HG03196 (cell line): ENCODE measurements around the gene OR1A1.
"Not testable (repeated sequence)": the region's sequence is repeated elsewhere in the genome, so short reads cannot be mapped to it uniquely, and the experiment has no call there.

Experiments used
- ATAC-seq: cut with Tn5 transposase; IDR thresholded peaks from one replicate; pipeline ENCODE4 v1.9.1; 2021; ENCODE audit not compliant: unreplicated experiment

Gene OR1A1, protein sequence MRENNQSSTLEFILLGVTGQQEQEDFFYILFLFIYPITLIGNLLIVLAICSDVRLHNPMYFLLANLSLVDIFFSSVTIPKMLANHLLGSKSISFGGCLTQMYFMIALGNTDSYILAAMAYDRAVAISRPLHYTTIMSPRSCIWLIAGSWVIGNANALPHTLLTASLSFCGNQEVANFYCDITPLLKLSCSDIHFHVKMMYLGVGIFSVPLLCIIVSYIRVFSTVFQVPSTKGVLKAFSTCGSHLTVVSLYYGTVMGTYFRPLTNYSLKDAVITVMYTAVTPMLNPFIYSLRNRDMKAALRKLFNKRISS

DNA sequence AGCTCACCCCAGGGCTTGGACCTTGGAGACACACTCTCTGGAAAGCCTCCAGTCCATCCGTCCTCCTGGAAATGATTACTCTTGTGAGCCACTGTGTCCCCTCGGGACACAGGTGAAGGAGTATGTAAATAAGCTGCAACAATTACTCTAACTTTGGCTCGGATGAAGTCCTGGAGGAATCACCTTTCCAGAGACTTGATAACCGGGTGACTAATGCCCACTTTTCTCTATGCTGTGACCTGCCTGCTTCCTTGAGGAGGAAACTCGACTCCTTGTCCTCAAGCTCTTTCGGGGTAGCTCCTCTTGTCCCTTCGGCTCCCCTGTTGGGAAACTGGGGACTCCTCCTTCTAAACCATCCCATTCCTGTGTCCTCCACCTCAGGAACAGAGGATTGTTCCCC lies at the start of gene OR1A1:
TSS of gene OR1A1 (plus strand) at position 301 of the 400 bp plus-strand sequence. CDS start 7,954 bp downstream, outside the sequence.
- ATAC-seq, result no peak

DNA sequence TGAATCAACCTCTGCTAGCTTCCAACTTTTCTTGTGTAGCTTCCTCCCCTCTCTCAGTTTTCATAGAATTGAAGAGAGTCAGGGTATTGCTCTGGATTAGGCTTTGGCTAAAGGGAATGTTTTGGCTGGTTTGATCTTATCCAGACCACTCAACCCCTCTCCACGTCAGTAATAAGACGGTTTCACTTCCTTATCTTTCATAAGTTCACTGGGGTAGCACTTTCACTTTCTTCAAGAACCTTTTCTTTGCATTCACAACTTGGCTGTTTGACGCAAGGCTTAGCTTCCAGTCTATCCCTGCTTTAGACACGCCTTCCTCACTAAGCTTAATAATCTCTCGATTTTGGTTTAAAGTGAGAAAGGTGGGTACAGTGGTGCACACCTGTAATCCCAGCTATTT lies 39.9 kb upstream of the OR1A1 start:
- ATAC-seq, result no peak

DNA sequence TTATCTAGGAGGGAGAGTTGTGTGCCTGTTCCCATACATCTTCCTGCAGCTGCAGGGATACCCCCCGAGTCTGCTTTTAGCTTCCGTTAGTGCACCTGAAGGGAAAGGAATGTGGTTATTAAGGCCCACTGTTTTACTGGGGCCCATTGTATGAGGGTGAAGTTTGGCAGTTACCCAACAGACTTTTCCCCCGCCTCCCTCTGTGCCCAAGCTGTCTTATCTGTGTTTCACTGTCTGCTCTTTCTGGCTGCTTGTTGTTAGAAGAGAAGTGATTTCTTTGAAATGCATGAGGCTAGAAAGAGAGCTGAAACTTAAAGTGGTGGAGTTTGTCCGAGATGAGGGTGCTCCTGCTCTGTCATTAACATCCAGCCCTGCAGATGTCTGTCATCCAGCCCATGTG lies 17.5 kb upstream of the OR1A1 start:
- ATAC-seq, result no peak

DNA sequence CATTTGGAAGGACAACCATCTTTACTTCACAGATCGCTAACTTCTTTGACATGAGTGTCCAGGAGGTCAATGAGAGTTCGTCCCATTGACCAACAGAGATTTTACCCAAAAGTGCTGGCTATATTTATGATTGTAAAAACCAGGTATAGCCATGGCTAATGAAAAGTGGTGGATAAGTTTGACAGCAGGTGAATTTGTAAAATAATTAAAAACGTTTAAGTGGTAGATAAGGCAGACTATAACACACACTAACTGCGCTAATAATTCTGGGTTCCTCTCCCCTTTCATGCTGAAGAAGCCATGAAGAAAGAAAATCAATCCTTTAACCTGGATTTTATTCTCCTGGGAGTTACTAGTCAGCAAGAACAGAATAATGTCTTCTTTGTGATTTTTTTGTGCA lies 10.2 kb upstream of the OR1A1 start, which contains the start of gene OR1A2:
TSS of gene OR1A2 (plus strand) at position 301 of the 400 bp plus-strand sequence. CDS start at position 301, 0 bp downstream.
- no peak for ATAC-seq

DNA sequence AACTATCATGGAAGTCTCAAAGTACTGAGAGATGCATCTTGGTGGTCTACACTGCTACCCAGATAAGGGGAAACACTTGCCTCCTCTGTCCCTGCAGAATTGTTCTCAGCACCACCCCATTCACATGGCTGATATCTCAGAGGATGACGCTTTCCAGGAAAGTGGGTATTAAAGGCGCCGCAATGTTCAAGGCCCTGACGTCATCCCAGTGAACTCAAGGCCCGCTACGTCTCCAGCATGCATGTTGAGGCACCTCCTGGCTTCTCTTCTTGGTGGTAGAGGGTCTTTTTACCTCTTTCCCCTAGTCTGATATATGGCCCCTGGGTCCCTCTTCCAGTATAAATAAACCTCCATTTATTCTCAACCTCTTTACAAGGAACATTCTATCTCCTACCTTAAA lies 1.0 kb downstream of the OR1A1 start:
- no peak for ATAC-seq

DNA sequence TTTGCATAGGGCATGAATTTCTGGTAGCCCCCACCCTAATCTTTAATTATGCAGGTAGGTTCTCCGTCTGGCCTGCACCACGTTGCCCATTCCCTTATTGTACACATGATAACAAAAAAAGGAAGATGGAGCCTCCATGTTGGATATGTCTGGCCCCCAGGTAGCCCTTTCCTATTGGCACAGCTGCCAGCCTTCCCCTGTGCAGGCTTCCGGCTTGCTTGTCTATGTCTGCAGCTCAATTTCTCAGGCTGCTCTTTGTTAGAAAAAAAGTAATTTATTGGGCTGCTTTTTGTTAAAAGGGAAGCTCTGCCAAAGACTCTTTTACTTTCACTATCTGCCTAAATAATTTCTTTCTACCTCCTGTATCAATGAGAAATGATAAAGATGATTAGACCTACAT lies 5.5 kb downstream of the OR1A1 start:
- no peak for ATAC-seq

DNA sequence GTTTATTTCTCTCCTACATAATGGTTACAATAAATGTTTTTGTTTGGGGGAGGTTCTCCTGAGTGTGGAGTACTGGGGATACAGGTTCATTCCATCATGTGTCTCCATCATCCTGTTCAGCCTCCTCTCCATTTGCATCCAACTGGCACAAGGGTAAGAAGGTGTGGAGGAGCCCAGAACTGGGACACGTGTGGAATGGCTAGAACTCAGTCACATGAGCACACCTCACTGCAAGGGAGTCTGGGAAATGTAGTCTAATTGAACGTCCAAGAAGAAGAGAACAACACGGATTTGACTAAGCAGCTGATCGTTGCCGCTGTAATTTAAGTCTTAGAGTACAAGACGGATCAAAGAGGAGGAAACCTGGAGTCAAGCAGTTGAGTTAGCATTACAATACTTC lies 6.1 kb downstream of the OR1A1 start:
- ATAC-seq, result no peak

DNA sequence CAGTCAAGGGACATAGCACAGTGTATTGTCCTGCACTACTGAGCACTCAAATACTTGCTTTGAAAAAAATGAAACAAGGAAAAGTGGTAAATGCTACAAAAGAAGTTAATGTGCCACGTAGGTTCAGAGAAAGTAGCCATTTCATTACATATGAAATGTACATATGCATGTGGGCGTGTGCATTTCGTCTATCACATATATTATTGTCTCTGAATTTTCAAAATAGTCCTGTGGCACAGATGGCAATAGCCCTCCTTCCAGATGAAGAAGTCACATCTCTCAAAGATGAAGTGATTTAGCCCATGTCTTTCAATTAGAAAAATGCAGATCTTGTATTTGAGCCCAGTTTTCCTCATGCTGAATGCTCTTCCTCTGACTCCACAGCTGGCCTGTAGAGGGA lies 12.5 kb downstream of the OR1A1 start:
- ATAC-seq, result not testable (repeated sequence)

DNA sequence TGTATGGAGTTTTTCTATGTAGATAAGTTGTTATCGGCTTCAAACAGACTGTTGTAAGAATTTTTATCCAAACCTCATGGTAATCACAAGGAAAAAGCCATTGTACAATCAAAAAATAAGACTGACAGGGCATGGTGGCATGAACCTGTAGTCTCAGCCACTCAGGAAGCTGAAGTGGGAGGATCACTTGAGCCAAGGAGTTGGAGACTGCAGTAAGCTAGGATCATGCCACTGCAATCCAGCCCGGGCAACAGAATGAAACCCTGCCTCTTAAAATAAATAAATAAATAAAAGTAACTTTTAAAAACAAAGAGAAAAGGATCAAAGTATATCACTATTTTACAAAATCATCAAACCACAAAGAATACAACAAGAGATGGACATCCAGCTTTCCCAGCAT lies 14.4 kb downstream of the OR1A1 start:
- ATAC-seq, result no peak

DNA sequence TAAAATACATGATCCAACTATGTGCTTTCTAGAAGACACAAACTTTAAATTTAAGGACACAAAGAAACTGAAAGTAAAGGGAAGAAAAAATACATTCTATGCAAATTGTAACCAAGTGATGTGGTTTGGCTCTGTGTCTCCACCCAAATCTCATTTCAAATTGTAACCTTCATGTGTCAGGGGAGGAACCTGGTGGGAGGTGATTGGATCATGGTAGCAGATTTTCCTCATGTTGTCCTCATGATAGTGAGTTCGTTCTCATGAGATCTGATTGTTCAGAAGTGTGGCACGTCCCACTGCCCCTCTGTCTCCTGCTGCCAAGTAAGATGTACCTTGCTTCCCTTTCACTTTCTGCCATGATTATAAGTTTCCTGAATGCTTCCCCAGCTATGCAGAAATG lies 15.0 kb downstream of the OR1A1 start:
- ATAC-seq, result no peak

DNA sequence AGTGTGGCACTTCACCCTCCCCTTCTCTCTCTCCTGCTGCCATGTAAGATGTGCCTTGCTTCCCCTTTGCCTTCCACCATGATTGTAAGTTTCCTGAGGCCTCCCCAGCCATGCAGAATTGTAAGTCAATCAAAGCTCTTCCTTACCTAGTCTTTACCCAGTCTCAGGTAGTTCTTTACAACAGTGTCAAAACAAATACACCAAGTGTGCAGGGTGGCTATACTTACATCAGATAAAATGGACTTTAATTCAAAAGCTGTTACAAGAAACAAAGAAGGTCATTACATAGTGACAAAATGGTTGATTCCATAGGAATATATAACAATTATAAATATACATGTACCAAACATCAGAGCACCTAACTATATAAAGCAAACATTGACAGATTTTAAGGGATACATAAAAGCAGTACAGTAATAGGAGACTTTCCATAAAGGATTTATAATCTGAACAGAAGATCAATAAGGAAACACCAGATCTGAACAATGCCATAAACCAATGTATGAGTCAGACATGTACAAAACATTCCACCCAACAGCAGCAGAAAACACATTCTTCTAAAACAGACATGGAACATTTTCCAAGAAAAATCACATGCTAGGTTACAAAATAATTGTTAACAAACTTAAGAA lies 17.4 kb downstream of the OR1A1 start:
- ATAC-seq, result not testable (repeated sequence)

DNA sequence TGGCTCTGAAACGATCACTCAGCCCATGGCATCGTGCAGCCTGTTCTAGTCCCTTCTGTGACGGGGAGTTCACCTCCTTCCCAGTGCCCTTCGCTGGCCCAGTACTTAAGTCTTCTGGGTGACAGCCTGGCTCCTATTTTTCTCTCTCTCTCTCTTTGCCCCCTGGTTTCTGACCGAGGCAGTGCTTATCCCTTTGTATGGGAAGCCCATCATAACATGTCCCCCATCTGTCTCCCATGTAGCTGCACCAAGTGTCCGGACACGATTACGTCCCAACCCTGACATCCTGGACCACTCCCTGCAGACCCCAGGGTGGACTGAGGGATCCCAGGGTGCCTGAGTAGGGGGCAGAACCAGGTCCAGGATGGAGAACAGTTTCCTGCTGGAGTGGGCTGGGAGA lies 24.8 kb downstream of the OR1A1 start:
- not testable (repeated sequence) for ATAC-seq

DNA sequence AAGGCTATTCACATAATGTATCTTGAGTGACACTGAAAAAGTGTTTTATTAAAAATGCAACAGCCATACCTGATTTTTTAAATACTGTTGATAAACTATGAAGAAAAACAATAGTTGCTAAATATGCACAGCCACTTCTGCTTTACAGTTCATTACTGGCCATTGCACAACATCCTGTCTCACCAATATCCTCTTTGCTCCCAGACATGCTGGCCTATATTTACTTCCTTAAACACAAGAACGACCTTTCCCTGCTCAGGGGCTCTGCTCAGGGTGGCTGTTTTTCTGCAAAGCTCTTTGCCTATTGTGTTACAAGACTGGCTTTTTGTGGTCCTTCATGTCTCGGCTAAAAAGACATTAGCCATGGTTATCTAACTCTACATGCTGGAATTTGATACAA lies 31.2 kb downstream of the OR1A1 start:
- ATAC-seq, result not testable (repeated sequence)

DNA sequence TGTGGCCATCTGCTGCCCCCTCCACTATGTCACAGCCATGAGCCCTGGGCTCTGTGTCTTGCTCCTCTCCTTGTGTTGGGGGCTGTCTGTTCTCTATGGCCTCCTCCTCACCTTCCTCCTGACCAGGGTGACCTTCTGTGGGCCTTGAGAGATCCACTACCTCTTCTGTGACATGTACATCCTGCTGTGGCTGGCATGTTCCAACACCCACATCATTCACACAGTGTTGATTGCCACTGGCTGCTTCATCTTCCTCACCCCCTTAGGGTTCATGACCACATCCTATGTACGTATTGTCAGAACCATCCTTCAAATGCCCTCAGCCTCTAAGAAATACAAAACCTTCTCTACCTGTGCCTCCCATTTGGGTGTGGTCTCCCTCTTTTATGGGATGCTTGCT lies 33.6 kb downstream of the OR1A1 start:
- ATAC-seq, result not testable (repeated sequence)

DNA sequence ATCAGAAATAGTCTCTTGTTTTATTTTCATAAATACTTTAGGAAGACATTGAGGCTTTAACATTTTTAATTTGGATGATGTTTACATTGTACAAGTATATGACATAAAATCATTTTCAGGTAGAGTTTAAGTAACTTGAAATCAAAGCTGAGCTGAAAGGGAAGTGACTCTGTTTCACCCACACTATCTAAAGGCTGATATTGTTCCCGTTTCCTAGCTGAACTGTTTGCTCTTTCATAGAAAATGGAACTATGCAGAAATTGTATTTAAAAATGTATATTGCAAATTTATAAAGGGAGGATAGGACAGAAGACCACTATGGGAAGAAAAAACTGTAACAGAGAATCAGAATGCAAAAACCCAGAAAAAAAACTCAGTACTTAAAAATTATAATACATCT lies 37.4 kb downstream of the OR1A1 start:
- ATAC-seq, result not testable (repeated sequence)

DNA sequence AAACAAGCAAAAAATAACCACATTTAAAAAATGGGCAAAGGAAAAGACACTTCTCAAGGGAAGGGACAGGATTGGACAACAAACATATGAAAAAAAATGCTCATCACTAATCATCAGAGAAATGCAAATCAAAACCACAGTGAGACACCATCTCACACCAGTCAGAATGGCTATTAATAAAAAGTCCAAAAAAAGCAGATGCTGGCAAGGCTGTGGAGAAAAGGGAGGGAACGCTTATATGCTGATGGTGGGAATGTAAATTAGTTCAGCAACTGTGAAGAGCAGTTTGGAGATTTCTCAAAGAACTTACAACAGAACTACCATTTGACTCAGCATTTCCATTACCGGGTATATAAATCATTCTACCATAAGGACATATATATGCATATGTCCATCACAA lies 41.5 kb downstream of the OR1A1 start:
- ATAC-seq, result not testable (repeated sequence)

DNA sequence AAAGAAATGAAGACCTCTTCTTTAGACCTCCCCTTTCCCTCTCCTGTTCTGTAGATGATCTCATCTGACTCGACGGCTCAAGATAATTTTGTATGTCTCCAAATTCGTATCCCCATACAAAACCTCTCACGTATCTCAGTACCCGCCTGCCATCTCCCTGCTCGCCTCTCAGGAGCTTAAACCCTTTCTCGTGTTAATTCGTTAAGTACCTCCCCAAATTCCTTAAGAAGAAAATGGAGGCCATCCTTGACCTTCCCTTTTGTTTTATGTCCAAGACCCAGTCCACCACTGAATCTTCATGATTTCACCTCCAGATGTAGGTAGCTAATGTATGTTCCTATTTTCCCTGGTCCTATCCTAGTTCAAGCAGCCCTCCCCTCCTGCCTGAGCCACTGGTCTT lies 49.1 kb downstream of the OR1A1 start:
- ATAC-seq, result no peak

DNA sequence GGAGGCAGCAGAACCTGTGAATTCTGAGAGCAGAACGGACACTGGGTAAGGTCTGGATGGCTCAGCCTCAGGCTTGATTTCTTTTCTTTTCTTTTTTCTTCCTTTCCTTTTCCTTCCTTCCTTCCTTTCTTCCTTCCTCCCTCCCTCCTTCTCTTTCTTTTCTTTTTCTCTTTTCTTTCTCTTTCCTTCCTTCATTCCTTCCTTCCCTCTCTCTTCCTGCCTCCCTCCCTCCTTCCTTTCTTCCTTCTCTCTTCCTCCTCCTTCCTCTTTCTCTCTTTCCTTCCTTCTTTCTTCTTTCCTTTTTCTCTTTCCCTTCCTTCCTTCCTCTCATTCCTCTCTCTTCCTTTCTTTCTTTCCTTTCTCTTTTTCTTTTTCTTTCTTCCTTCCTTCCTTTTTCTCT lies 52.7 kb downstream of the OR1A1 start:
- no peak for ATAC-seq

DNA sequence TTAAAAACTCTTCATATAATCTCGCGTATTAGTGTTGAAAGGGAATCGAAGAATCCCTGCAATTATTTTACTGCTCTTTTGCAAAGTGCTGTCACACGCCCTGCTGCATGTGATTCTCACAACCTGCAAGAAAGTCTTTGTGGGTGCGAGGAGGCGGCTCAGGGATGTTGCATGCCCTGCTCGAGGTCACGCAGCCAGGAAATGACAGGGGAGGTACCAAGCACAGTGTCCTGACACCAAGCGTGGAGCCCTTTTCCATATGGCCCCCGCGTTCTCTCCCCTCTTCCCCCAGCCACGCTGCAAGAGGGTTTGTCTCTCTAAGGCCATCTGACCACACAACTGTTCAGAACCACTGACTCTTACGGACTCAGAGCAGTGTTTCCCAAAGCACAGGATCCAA lies 53.1 kb downstream of the OR1A1 start:
- ATAC-seq, result no peak
